Measurements from ENCODE around the gene TMEM114.

TMEM114 gene

GRCh38 chr16:8611886-8612600 is 21.7 kb upstream of the TMEM114 start:
- no peak for DNase-seq (ENCODE audit: low read depth)

- no peak for DNase-seq (ENCODE audit: low read depth)
Measured at GRCh38 chr16:8611122-8611521, 20.8 kb upstream of the TMEM114 start.

- no peak for DNase-seq (ENCODE audit: low read depth)
Measured at GRCh38 chr16:8607214-8607613, 16.9 kb upstream of the TMEM114 start.

GRCh38 chr16:8605554-8605953 is 15.2 kb upstream of the TMEM114 start:
- no peak for DNase-seq (ENCODE audit: low read depth)

- DNase-seq (ENCODE audit: low read depth), result no peak
Measured at GRCh38 chr16:8600144-8600775, 9.9 kb upstream of the TMEM114 start.

GRCh38 chr16:8596581-8596980 is 6.3 kb upstream of the TMEM114 start:
- no peak for DNase-seq (ENCODE audit: low read depth)

- no peak for DNase-seq (ENCODE audit: low read depth)
Measured at GRCh38 chr16:8595783-8596182, 5.5 kb upstream of the TMEM114 start.

- no peak for DNase-seq (ENCODE audit: low read depth)
Measured at GRCh38 chr16:8594149-8594666, 3.9 kb upstream of the TMEM114 start.

DNA sequence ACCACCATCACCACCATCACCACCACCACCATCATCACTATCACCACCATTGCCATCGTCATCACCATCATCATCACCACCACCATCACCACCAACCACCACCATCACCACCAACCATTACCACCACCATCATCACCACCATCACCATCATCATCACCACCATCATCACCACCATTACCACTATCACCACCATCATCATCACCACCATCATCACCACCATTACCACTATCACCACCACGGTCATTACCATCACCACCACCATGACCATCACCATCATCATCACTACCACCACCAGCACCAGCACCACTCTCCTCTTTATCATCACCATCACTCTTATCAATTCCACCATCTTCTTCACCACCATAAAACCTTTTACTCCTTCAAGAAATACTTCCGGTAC is 1.1 kb upstream of the TMEM114 start:
- no peak for DNase-seq (ENCODE audit: low read depth)

DNA sequence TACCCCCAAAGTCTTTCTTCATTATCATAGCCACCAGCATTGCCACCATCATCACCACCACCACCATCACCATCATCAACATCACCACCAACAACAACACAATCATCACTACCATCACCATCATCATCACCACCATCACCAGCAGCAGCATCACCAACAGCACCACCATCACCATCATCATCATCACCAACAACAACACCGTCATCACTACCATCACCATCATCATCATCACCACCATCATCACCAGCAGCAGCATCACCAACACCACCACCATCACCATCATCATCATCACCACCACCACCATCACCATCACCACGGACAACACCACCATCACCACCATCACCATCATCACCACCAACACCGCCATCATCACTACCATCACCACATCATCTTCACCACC is 500 bp upstream of the TMEM114 start:
- no peak for DNase-seq (ENCODE audit: low read depth)

- no peak for DNase-seq (ENCODE audit: low read depth)
Measured at GRCh38 chr16:8589057-8589899, 1.0 kb downstream of the TMEM114 start.

DNA sequence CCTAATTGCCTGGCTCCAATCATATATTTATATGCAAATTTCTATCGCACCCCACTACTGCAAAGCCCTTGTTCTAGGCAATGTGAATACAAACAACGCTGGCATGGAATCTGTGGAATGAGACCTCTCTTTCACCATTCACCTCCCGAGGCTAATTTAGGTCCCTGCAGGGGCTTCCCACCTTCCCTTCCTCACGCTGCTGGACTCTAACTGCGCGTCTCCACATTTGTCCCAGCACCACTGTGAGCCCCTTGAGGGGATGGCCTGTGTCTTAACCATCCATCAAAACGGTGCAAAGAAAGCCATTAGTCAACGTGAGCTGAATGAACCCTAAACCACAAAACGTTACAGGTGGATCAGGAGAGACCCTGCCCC is 1.6 kb downstream of the TMEM114 start:
- DNase-seq (ENCODE audit: low read depth), result no peak

GRCh38 chr16:8587065-8587464 is 3.2 kb downstream of the TMEM114 start:
- DNase-seq (ENCODE audit: low read depth), result no peak

GRCh38 chr16:8585857-8586256 is 4.5 kb downstream of the TMEM114 start:
- no peak for DNase-seq (ENCODE audit: low read depth)

DNA sequence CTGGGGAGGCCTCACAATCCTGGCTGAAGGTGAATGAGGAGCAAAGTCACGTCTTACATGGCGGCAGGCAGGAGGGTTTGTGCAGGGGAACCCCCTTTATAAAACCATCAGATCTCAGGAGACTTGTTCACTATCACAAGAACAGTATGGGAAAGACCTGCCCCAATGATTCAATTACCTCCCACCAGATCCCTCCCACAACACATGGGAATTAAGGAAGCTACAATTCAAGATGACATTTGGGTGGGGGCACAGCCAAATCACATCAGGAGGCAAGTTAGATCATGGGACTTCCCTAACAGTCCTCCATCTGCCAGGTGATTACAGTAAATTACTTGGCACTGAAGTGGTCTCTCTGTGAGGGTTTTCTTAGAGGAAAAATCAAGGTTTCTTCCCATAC is 5.3 kb downstream of the TMEM114 start:
- DNase-seq (ENCODE audit: low read depth), result no peak

DNA sequence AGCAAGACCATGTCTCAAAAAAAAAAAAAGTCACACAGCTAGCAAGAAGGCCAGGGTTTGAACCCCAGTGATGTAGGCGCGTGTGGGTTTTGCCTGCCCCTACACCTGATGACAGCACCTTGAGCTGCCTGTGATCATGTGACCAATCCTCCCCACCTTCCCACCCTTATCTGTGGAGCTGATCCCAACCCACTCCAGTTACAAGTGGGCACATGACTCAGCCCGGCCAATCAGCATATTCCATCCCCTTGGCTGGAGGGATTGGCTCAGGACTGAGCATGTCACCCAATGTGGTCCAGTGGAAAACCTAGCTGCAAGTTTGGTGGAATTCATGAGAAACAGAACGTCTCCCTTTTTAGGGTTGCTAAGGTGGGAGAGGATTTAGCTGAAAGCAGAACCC is 6.6 kb downstream of the TMEM114 start:
- DNase-seq (ENCODE audit: low read depth), result no peak

DNA sequence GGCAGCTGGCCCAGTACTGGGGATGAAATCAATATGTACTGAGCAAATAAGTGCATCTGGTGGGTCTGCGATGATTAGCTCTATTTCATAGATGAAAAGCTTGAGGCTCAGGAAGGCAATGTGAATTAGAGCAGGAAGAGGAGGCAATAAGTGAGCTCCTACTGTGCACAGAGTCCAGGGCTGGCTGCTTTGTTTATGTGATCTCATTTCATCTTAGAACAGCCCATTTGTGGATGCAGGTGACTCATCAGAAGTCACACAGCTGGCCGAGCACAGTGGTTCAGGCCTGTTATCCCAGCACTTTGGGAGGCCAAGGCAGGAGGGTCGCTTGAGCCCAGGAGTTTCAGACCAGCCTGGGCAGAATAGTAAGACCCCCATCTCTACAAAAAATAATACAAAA is 7.1 kb downstream of the TMEM114 start:
- no peak for DNase-seq (ENCODE audit: low read depth)

DNA sequence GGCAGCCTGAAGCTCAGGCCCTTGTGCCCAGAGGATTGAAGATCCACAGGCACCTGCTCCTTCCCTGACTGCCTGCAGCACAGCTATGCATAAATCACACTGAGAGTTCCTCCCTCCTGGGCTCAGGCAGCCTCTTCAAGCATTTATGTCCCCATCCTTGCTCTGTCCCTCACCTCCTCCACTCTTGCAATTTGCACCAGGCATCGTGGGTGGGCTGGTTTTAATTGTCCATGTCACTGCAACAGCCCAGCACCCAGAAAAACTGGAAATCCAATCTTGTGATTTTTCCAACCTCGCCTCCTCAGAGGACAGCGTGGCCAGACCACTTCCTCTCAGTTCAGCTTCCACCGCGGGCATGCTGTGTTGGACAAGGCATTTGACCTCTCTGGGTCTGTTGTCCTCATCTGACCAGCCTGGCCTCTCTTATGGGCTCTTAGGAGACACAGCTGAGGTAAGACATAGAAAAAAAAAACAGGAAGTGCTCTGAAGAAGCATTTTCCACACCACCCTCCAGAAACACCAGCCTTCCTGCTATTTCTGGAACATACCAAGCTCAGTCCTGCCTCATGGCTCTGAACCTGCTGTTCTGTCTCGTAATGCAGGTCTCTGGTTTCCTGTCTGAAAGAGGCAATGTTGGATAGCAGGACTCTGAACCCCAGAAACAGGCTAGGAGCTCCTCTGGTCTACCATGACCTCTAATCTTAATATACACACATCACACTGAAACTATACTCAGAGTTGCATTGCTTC is 8.3 kb downstream of the TMEM114 start:
- DNase-seq (ENCODE audit: low read depth), result no peak

- no peak for DNase-seq (ENCODE audit: low read depth)
Measured at GRCh38 chr16:8579559-8579958, 10.8 kb downstream of the TMEM114 start.

DNA sequence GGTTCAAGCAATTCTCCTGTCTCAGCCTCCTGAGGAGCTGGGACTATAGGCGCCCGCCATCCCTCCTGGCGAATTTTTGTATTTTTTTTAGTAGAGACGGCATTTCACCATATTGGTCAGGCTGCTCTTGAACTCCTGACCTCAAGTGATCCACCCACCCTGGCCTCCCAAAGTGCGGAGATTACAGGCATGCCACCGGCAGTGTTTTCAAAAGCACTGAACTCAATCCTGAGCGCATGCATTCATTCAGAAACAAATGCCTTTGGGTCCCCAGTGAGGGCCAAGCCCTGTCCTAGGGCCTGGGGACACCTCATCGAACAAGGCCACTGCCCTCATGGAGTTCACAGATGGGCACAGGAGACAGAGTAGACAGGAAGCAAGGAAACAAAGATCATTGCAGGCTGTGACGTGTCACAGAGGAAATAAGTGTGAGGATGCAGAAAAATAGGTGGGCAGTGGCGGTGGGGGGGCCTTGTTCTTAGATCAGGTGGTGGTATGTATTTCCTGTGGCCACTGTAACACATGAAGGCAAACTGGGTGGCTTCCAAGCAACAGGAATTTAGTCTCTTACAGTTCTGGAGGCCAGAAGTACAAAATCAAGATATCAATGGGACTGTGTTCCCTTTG is 12.5 kb downstream of the TMEM114 start:
- DNase-seq (ENCODE audit: low read depth), result no peak

GRCh38 chr16:8576141-8577004 is 13.9 kb downstream of the TMEM114 start:
- no peak for DNase-seq (ENCODE audit: low read depth)
